GM18505 (cell line): ENCODE measurements around the gene TDRD10.

Source experiments
- ATAC-seq: cut with Tn5 transposase; IDR thresholded peaks from one replicate; pipeline ENCODE4 v1.9.1; 2021; ENCODE audit not compliant: unreplicated experiment
- POLR2A ChIP-seq: IDR thresholded peaks from 4 replicates; pipeline ENCODE4 v1.6.1; 2011; ENCODE audit warnings: borderline replicate concordance; ENCODE audit not compliant: insufficient read depth, insufficient read length; ENCODE audit errors: extremely low read depth

The TDRD10 gene

GRCh38 chr1:154539486-154540483 lies 37.8 kb downstream of the TDRD10 start:
- TF ChIP-seq POLR2A = no peak
- ATAC-seq = no peak

- no peak for ATAC-seq
- no peak for TF ChIP-seq POLR2A
Measured at GRCh38 chr1:154541231-154541630, 39.2 kb downstream of the TDRD10 start.

GRCh38 chr1:154546264-154547063 lies 44.4 kb downstream of the TDRD10 start:
- ATAC-seq = no peak
- no peak for TF ChIP-seq POLR2A

- TF ChIP-seq POLR2A = no peak
- no peak for ATAC-seq
Measured at GRCh38 chr1:154547105-154547732, 45.2 kb downstream of the TDRD10 start.

GRCh38 chr1:154548028-154548427 lies 46.0 kb downstream of the TDRD10 start:
- no peak for ATAC-seq
- TF ChIP-seq POLR2A = no peak

- no peak for TF ChIP-seq POLR2A
- no peak for ATAC-seq
Measured at GRCh38 chr1:154549202-154549770, 47.3 kb downstream of the TDRD10 start.

GRCh38 chr1:154550070-154550469 lies 48.1 kb downstream of the TDRD10 start:
- no peak for TF ChIP-seq POLR2A
- ATAC-seq = no peak

GRCh38 chr1:154550657-154551056 lies 48.6 kb downstream of the TDRD10 start:
- ATAC-seq = no peak
- no peak for TF ChIP-seq POLR2A

GRCh38 chr1:154551474-154551873 lies 49.5 kb downstream of the TDRD10 start:
- TF ChIP-seq POLR2A = no peak
- no peak for ATAC-seq

GRCh38 chr1:154552036-154552435 lies 50.0 kb downstream of the TDRD10 start:
- no peak for ATAC-seq
- TF ChIP-seq POLR2A = no peak

GRCh38 chr1:154553056-154554030 lies 51.3 kb downstream of the TDRD10 start:
- no peak for ATAC-seq
- no peak for TF ChIP-seq POLR2A

- TF ChIP-seq POLR2A = no peak
- no peak for ATAC-seq
Measured at GRCh38 chr1:154556422-154556821, 54.4 kb downstream of the TDRD10 start.

GRCh38 chr1:154557248-154557938 lies 55.4 kb downstream of the TDRD10 start:
- TF ChIP-seq POLR2A = no peak
- ATAC-seq = no peak
